HCT116 (cell line): ENCODE data around the gene ISG20. TPM values are rescaled to one million over a fixed set of nuclear protein-coding genes. Genes with fewer than 3 reads are reported as not detected.

ENCODE experiments used
- ATAC-seq: fragments of 200-7000 bp; cut with Tn5 transposase; 2 replicates; pipeline ENCODE4 v1.9.1; 2020; ENCODE audit warnings: mild to moderate bottlenecking, moderate library complexity
- BruUV-seq: library from RNA; stranded (reverse); fragments of 400-500 nt; replicated peaks from 2 replicates; lab custom pipeline; 2021; lab: Mats Ljungman, UMichigan
- CTCF ChIA-PET: fragments of 300-600 bp; sonication (Branson Sonifier 250); formaldehyde crosslinking; loops from one replicate; lab custom pipeline; 2021; ENCODE audit warnings: antibody characterized with exemption; lab: Charles Lee
- POLR2A ChIA-PET: fragments of 300-600, 350-600 bp; sonication (Branson Sonifier 250); formaldehyde crosslinking; loops from one replicate; lab custom pipeline; 2021; ENCODE audit warnings: antibody characterized with exemption; lab: Charles Lee
- RAD21 ChIA-PET, 2 experiments: fragments of 300-600 bp; sonication (Branson Sonifier 250); formaldehyde crosslinking; loops; one replicate each; lab custom pipeline; 2023; ENCODE audit warnings: low total read pairs in 2 of 2; ENCODE audit not compliant: uncharacterized antibody in 2 of 2, unreplicated experiment in 2 of 2, low non-redundant PET in 1 of 2; lab: Charles Lee
- DNase-seq: peaks from one replicate; pipeline ENCODE4 v3.0.0-alpha.2; 2010; ENCODE audit warnings: low read depth, low spot score
- H2AFZ ChIP-seq: fragments of 200-600 bp; shearing (Covaris generic), sonication (generic); 2 replicates; pipeline ENCODE4 v1.6.1; 2017; ENCODE audit warnings: low read depth, mixed run types, mixed read lengths, antibody characterized with exemption, low read length; ENCODE audit not compliant: poor library complexity, severe bottlenecking
- H3K27ac ChIP-seq: 2 replicates; pipeline ENCODE4 v1.5.1; 2012; ENCODE audit warnings: low read depth, low read length
- H3K27me3 ChIP-seq: fragments of 200-600 bp; sonication (generic); 2 replicates; pipeline ENCODE4 v1.6.1; 2016; ENCODE audit warnings: mixed run types, low read length, mixed read lengths; ENCODE audit not compliant: insufficient read depth
- H3K36me3 ChIP-seq, 2 experiments: fragments of 200-500 bp in 1 of 2; fragments of 200-600 bp in 1 of 2; sonication (Bioruptor generic) in 1 of 2; sonication (generic) in 1 of 2; 2 replicates each; pipeline versions ENCODE4 v1.5.1 to v1.6.1; 2014 to 2016; ENCODE audit warnings: low read length in 2 of 2, inconsistent platforms in 1 of 2, mixed read lengths in 1 of 2, mixed run types in 1 of 2; ENCODE audit not compliant: insufficient read depth in 2 of 2, control insufficient read depth in 1 of 2
- H3K4me1 ChIP-seq, 2 experiments: fragments of 200-600 bp in 1 of 2; sonication (generic) in 1 of 2; 2 replicates each; pipeline versions ENCODE4 v1.5.1 to v1.6.1; 2012 to 2017; ENCODE audit warnings: low read length in 2 of 2, inconsistent platforms in 1 of 2, mild to moderate bottlenecking in 1 of 2, mixed read lengths in 1 of 2, mixed run types in 1 of 2, moderate library complexity in 1 of 2; ENCODE audit not compliant: insufficient read depth in 2 of 2, control insufficient read depth in 1 of 2
- H3K4me2 ChIP-seq: fragments of 200-600 bp; sonication (generic); 2 replicates; pipeline ENCODE4 v1.6.1; 2017; ENCODE audit warnings: mixed run types, low read length, mixed read lengths
- H3K4me3 ChIP-seq, 2 experiments: fragments of 200-600 bp in 1 of 2; sonication (generic) in 1 of 2; replicated peaks in 1 of 2; 2 replicates each; pipeline ENCODE4 v1.5.1; 2011 to 2016; ENCODE audit warnings: low read length in 2 of 2, control low read depth in 1 of 2, low read depth in 1 of 2, mild to moderate bottlenecking in 1 of 2, mixed read lengths in 1 of 2, mixed run types in 1 of 2
- H3K79me2 ChIP-seq: fragments of 200-600 bp; sonication (generic); 2 replicates; pipeline ENCODE4 v1.6.1; 2017; ENCODE audit warnings: mild to moderate bottlenecking, mixed run types, low read length, moderate library complexity, mixed read lengths; ENCODE audit not compliant: insufficient read depth
- H3K9ac ChIP-seq: fragments of 200-600 bp; sonication (generic); 2 replicates; pipeline ENCODE4 v1.6.1; 2016; ENCODE audit warnings: low read length, mixed read lengths
- H3K9me2 ChIP-seq: fragments of 200-600 bp; sonication (generic), shearing (Covaris generic); 2 replicates; pipeline ENCODE4 v1.6.1; 2017; ENCODE audit warnings: mixed run types, mild to moderate bottlenecking, moderate library complexity; ENCODE audit not compliant: insufficient read depth
- H3K9me3 ChIP-seq, 2 experiments: fragments of 200-500 bp in 1 of 2; fragments of 200-600 bp in 1 of 2; sonication (Bioruptor generic) in 1 of 2; sonication (generic) in 1 of 2; 2 replicates each; pipeline ENCODE4 v1.6.1; 2014 to 2017; ENCODE audit warnings: low read length in 2 of 2, mixed read lengths in 2 of 2, inconsistent platforms in 1 of 2, low read depth in 1 of 2, mild to moderate bottlenecking in 1 of 2, mixed run types in 1 of 2, moderate library complexity in 1 of 2; ENCODE audit not compliant: control insufficient read depth in 1 of 2, insufficient read depth in 1 of 2
- H4K20me1 ChIP-seq: fragments of 200-600 bp; sonication (generic), shearing (Covaris generic); 2 replicates; pipeline ENCODE4 v1.6.1; 2017; ENCODE audit warnings: mixed run types, mild to moderate bottlenecking, moderate library complexity; ENCODE audit not compliant: insufficient read depth
- CBX3 ChIP-seq: IDR thresholded peaks from 2 replicates; pipeline ENCODE4 v1.6.1; 2012; ENCODE audit warnings: low read depth
- EZH2 ChIP-seq: fragments of 200-600 bp; sonication (generic); IDR thresholded peaks from 2 replicates; pipeline ENCODE4 v1.6.1; 2017; ENCODE audit warnings: antibody characterized with exemption, mixed run types
- JUND ChIP-seq: IDR thresholded peaks from 2 replicates; pipeline ENCODE4 v1.6.1; 2012
- POLR2AphosphoS5 ChIP-seq: IDR thresholded peaks from 2 replicates; pipeline ENCODE4 v1.6.1; 2011; ENCODE audit warnings: mild to moderate bottlenecking, low read depth, low read length, moderate library complexity
- SIN3A ChIP-seq: IDR thresholded peaks from 2 replicates; pipeline ENCODE4 v1.6.1; 2012; ENCODE audit warnings: low read depth
- ZFX ChIP-seq: fragments of 450-650 bp; IDR thresholded peaks from 2 replicates; pipeline ENCODE4 v1.6.1; 2017
- intact Hi-C: fragments of 100-400 bp; cut with micrococcal nuclease; formaldehyde crosslinking; loops from 2 replicates; pipeline ENCODE4 v1.10.0; 2022
- total RNA-seq: library from RNA; stranded (reverse); gene quantifications from one replicate; pipeline ENCODE4 v1.2.1, GENCODE V29; 2021; ENCODE audit not compliant: unreplicated experiment
- TF ChIP-seq, protein P1 (sequence below): IDR thresholded peaks from 2 replicates; pipeline ENCODE4 v1.6.1; 2011; ENCODE audit warnings: mild to moderate bottlenecking, low read length, moderate library complexity; ENCODE audit not compliant: insufficient replicate concordance; ENCODE audit errors: extremely low read depth
- TF ChIP-seq, protein P2 (sequence below), 3 experiments: fragments of 200-600 bp in 1 of 3; sonication (generic) in 1 of 3; IDR thresholded peaks in 2 of 3; conservative IDR thresholded peaks in 1 of 3; 2 replicates each; pipeline ENCODE4 v1.5.1; 2012 to 2017; ENCODE audit warnings: low read depth in 2 of 3, low read length in 2 of 3, antibody characterized with exemption in 1 of 3, borderline replicate concordance in 1 of 3, control low read depth in 1 of 3, mild to moderate bottlenecking in 1 of 3, mixed read lengths in 1 of 3, mixed run types in 1 of 3, moderate library complexity in 1 of 3; ENCODE audit not compliant: insufficient read depth in 1 of 3

The ISG20 gene
- total RNA-seq, 1 experiment from 2014 or later, result 11.0 TPM

DNA sequence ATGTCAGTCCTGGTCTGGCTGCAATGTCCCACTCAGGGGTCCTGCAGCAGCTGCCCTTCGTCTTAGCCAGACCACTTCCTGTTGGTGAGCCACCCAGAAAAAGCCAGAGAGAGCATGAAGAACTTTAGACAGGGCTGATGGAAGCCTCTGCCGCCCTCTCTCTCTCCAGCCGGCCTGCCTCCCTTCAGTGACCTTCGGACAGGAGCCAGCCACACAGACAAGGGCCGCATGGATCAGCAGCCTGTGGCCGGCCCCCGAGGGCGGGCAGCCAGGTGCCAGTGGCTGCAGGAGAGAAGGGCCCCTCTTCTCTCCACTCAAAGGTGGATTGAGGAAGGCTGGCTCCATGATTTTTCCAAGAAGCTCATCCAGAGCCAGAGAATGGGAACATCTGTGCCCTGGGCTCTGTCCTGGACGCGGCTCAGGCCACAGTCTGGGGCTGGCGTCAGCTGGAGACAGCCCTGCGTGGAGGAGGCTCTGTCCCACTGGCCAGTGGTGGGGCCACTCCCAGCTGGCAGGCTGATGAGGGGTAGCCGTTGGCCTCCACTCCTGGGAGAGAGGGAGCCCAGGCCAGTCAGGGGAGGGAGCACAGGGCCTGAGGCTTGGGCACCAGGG lies 42.9 kb downstream of the ISG20 start:
- ChIA-PET POLR2A (no interaction called here), CTCF (no interaction called here), RAD21 (no interaction called here)
- no peak for TF ChIP-seq EZH2
- no peak for TF ChIP-seq POLR2AphosphoS5
- TF ChIP-seq, protein P1, sequence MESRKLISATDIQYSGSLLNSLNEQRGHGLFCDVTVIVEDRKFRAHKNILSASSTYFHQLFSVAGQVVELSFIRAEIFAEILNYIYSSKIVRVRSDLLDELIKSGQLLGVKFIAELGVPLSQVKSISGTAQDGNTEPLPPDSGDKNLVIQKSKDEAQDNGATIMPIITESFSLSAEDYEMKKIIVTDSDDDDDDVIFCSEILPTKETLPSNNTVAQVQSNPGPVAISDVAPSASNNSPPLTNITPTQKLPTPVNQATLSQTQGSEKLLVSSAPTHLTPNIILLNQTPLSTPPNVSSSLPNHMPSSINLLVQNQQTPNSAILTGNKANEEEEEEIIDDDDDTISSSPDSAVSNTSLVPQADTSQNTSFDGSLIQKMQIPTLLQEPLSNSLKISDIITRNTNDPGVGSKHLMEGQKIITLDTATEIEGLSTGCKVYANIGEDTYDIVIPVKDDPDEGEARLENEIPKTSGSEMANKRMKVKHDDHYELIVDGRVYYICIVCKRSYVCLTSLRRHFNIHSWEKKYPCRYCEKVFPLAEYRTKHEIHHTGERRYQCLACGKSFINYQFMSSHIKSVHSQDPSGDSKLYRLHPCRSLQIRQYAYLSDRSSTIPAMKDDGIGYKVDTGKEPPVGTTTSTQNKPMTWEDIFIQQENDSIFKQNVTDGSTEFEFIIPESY, result no peak
- TF ChIP-seq CBX3, result no peak
- no peak for TF ChIP-seq SIN3A
- no peak for TF ChIP-seq JUND
- TF ChIP-seq ZFX, result no peak
- TF ChIP-seq, protein P2, sequence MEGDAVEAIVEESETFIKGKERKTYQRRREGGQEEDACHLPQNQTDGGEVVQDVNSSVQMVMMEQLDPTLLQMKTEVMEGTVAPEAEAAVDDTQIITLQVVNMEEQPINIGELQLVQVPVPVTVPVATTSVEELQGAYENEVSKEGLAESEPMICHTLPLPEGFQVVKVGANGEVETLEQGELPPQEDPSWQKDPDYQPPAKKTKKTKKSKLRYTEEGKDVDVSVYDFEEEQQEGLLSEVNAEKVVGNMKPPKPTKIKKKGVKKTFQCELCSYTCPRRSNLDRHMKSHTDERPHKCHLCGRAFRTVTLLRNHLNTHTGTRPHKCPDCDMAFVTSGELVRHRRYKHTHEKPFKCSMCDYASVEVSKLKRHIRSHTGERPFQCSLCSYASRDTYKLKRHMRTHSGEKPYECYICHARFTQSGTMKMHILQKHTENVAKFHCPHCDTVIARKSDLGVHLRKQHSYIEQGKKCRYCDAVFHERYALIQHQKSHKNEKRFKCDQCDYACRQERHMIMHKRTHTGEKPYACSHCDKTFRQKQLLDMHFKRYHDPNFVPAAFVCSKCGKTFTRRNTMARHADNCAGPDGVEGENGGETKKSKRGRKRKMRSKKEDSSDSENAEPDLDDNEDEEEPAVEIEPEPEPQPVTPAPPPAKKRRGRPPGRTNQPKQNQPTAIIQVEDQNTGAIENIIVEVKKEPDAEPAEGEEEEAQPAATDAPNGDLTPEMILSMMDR (IDR thresholded peaks at IDR 0.05 in 2 of 3, conservative IDR thresholded peaks at IDR 0.05 in 1 of 3; ENCODE audit: borderline replicate concordance in 1 of 3, insufficient read depth in 1 of 3, low read depth in 2 of 3, low read length in 2 of 3), result no peak
- ATAC-seq, result no peak
- BruUV-seq, result no TSS peak
- Histone ChIP-seq H3K4me2 (no peak overlapping the region), H4K20me1 (no peaks in the 10 kb centered on the region), H3K79me2 (no peaks in the 10 kb centered on the region), H3K4me3 (no peak overlapping the region), H2AFZ (no peak overlapping the region), H3K36me3 (no peaks in the 10 kb centered on the region), H3K4me1 (no peaks in the 10 kb centered on the region), H3K9me3 (no peaks in the 10 kb centered on the region), H3K9ac (no peak overlapping the region), H3K27ac (no peak overlapping the region), H3K27me3 (peaks cover 7% of the 10 kb centered on the region), H3K9me2 (no peaks in the 10 kb centered on the region)
- intact Hi-C loops, result no loop called here
- no peak for DNase-seq
